Subcutaneous adipose tissue (tissue), 4 donors: Measurements from ENCODE around the gene VGF. TPM values are rescaled to one million over a fixed set of nuclear protein-coding genes. Genes with fewer than 3 reads are reported as not detected.

ENCODE experiments used
- CTCF ChIP-seq: fragments of 450-650 bp; IDR thresholded peaks from one replicate; pipeline ENCODE4 v1.5.1; 2016; ENCODE audit warnings: low read depth, mild to moderate bottlenecking, control low read depth, antibody characterized with exemption, moderate library complexity
- total RNA-seq, 4 donors: library from RNA; depleted of rRNA; stranded (reverse); fragments of >200 nt; gene quantifications; one replicate each; pipeline ENCODE4 v1.1.0, GENCODE V29; 2016

Gene VGF
- total RNA-seq, 4 donors from 2014 or later, result not detected

- TF ChIP-seq CTCF, result no peak
These were observed 6.1 kb upstream of the VGF start for GRCh38 chr7:101171442-101171837.

GRCh38 chr7:101170617-101171441, 5.5 kb upstream of the VGF start:
- TF ChIP-seq CTCF, result no peak

- no peak for TF ChIP-seq CTCF
These were observed 4.6 kb upstream of the VGF start for GRCh38 chr7:101169838-101170551.

GRCh38 chr7:101169110-101169837, 3.9 kb upstream of the VGF start:
- TF ChIP-seq CTCF, result no peak

GRCh38 chr7:101168412-101169049, 3.2 kb upstream of the VGF start:
- TF ChIP-seq CTCF, result no peak

- no peak for TF ChIP-seq CTCF
These were observed 2.5 kb upstream of the VGF start for GRCh38 chr7:101167645-101168411.
